Keratinocyte (primary cell): ENCODE results near the gene BRICD5.

Source experiments
- CTCF ChIP-seq, 3 experiments: IDR thresholded peaks in 1 of 3; conservative IDR thresholded peaks in 1 of 3; optimal IDR thresholded peaks in 1 of 3; 2 replicates in 2 of 3; 3 replicates in 1 of 3; pipeline versions ENCODE3 to v1.5.1; 2011; ENCODE audit warnings: low read length in 3 of 3, mild to moderate bottlenecking in 3 of 3, moderate library complexity in 2 of 3, control low read depth in 1 of 3, inconsistent platforms in 1 of 3; ENCODE audit not compliant: insufficient read depth in 2 of 3; ENCODE audit errors: extremely low read depth in 1 of 3
- EZH2 ChIP-seq: IDR thresholded peaks from one replicate; pipeline ENCODE4 v1.6.1; 2012; ENCODE audit warnings: inconsistent platforms, mild to moderate bottlenecking, low read length, moderate library complexity

GRCh38 chr16:2251296-2252111, 40.8 kb upstream of the BRICD5 start, which contains the start of gene ECI1:
- TF ChIP-seq CTCF (optimal IDR thresholded peaks at IDR 0.05 in 1 of 3, IDR thresholded peaks at IDR 0.05 in 1 of 3, conservative IDR thresholded peaks at IDR 0.05 in 1 of 3; ENCODE audit: extremely low read depth in 1 of 3, insufficient read depth in 2 of 3, low read length in 3 of 3) (peak in 2 of 3 experiments; percentile 53 to 55), EZH2 (no peak)
